ENCODE results near the gene SLC39A2.
"Not testable (repeated sequence)": the region's sequence is repeated elsewhere in the genome, so short reads cannot be mapped to it uniquely, and the experiment has no call there.

Gene SLC39A2

GRCh38 chr14:20997115-20997514 is 2.0 kb upstream of the SLC39A2 start:
- ChIA-PET CTCF (interaction anchor here (0.5 to 3.5 kb wide), 4 partner anchors 18 to 123 kb away, joined by 3 to 26 read pairs (median 5); no protein-coding TSS in a partner anchor), POLR2A (interaction anchor here (0.8 to 2.4 kb wide), 3 partner anchors 18 to 43 kb away, joined by 4 to 15 read pairs (median 4); no protein-coding TSS in a partner anchor)

DNA sequence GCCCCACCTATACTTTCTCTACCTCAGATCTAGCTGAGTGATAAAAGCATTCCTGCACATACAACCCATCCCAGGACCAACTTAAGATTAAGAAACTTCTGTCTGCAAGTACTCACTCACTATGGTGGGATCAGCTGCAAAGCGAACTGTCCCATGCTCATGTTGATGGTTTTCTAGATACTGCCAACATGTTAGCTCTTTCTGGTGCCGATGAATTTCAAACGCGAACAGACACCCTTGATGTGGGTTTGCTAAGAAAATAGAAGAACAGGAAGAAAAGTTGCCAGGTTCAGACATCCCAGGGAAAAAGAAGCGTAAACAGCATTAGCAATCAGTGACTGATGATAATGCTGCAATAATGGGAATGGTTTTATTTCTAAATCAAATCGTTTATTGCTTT is 1.5 kb upstream of the SLC39A2 start:
- TF ChIP-seq L3MBTL2 (conservative IDR thresholded peaks at IDR 0.05) (no peak), ELF4 (IDR thresholded peaks at IDR 0.05) (no peak), NFRKB (IDR thresholded peaks at IDR 0.05) (no peak), ZNF384 (IDR thresholded peaks at IDR 0.05) (no peak), BHLHE40 (IDR thresholded peaks at IDR 0.05; ENCODE audit: borderline replicate concordance) (no peak), PKNOX1 (IDR thresholded peaks at IDR 0.05) (no peak), FOXA1 (IDR thresholded peaks at IDR 0.05) (no peak), ARNT (IDR thresholded peaks at IDR 0.05) (no peak), CTBP1 (IDR thresholded peaks at IDR 0.05; ENCODE audit: borderline replicate concordance) (no peak), SUZ12 (IDR thresholded peaks at IDR 0.05) (no peak), HDGF (IDR thresholded peaks at IDR 0.05; ENCODE audit: borderline replicate concordance) (no peak), FOXM1 (IDR thresholded peaks at IDR 0.05; ENCODE audit: borderline replicate concordance) (no peak), TARDBP (IDR thresholded peaks at IDR 0.05) (no peak), FOXK2 (IDR thresholded peaks at IDR 0.05) (no peak), SP1 (IDR thresholded peaks at IDR 0.05) (no peak), LEF1 (IDR thresholded peaks at IDR 0.05; ENCODE audit: borderline replicate concordance) (no peak)
- ChIA-PET CTCF (interaction anchor here (0.5 to 3.5 kb wide), 5 partner anchors 17 to 124 kb away, joined by 3 to 26 read pairs (median 4); no protein-coding TSS in a partner anchor), POLR2A (interaction anchor here (0.7 to 2.4 kb wide), 3 partner anchors 17 to 74 kb away, joined by 3 to 15 read pairs (median 4); no protein-coding TSS in a partner anchor)
- DNase-seq (ENCODE audit: extremely low spot score) = no peak

More at GRCh38 chr14:20997115-20997514, 2.0 kb upstream of the SLC39A2 start:
- no peak for DNase-seq (ENCODE audit: extremely low spot score)
- TF ChIP-seq SP1 (IDR thresholded peaks at IDR 0.05) = no peak

- TF ChIP-seq ZNF384 (IDR thresholded peaks at IDR 0.05) (no peak), PKNOX1 (IDR thresholded peaks at IDR 0.05) (no peak), TARDBP (IDR thresholded peaks at IDR 0.05) (no peak), SP1 (IDR thresholded peaks at IDR 0.05) (no peak), NFRKB (IDR thresholded peaks at IDR 0.05) (no peak), BHLHE40 (IDR thresholded peaks at IDR 0.05; ENCODE audit: borderline replicate concordance) (no peak), L3MBTL2 (conservative IDR thresholded peaks at IDR 0.05) (no peak), CTBP1 (IDR thresholded peaks at IDR 0.05; ENCODE audit: borderline replicate concordance) (no peak), SUZ12 (IDR thresholded peaks at IDR 0.05) (no peak), FOXA1 (IDR thresholded peaks at IDR 0.05) (no peak), ELF4 (IDR thresholded peaks at IDR 0.05) (no peak), ARNT (IDR thresholded peaks at IDR 0.05) (no peak)
- CTCF ChIA-PET = interaction anchor here (1.1 to 3.5 kb wide), 5 partner anchors 17 to 96 kb away, joined by 3 to 26 read pairs (median 4); no protein-coding TSS in a partner anchor
Observed at GRCh38 chr14:20998139-20998538, 954 bp upstream of the SLC39A2 start.

DNA sequence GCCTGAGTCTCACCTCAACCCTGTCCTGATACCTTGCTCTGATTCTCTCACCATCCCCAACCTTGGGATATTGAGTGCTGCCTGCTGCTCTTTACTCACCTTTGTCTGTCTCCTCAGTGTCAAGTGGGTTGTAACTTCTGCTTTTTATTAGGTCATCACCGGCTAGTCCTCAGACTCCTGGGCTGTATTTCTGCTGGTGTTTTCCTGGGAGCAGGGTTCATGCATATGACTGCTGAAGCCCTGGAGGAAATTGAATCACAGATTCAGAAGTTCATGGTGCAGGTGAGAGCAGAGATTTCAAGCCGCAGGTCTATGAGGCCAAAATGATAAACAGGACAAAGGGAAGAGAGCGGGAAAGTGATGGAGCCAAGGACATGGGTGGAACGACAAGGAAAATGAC is 498 bp downstream of the SLC39A2 start:
- CTCF ChIA-PET = interaction anchor here (0.9 to 3.5 kb wide), 5 partner anchors 9 to 93 kb away, joined by 3 to 26 read pairs (median 3); no protein-coding TSS in a partner anchor
- POLR2A ChIA-PET = interaction anchor here (0.6 to 2.4 kb wide), 2 partner anchors 28 to 29 kb away, joined by 3 to 15 read pairs; no protein-coding TSS in a partner anchor
- TF ChIP-seq L3MBTL2 (conservative IDR thresholded peaks at IDR 0.05) = no peak
- TF ChIP-seq SUZ12 (IDR thresholded peaks at IDR 0.05) = no peak
- no peak for TF ChIP-seq HDGF (IDR thresholded peaks at IDR 0.05; ENCODE audit: borderline replicate concordance)
- TF ChIP-seq LEF1 (IDR thresholded peaks at IDR 0.05; ENCODE audit: borderline replicate concordance) = no peak
- TF ChIP-seq PKNOX1 (IDR thresholded peaks at IDR 0.05) = no peak
- TF ChIP-seq CTBP1 (IDR thresholded peaks at IDR 0.05; ENCODE audit: borderline replicate concordance) = no peak
- no peak for TF ChIP-seq ARNT (IDR thresholded peaks at IDR 0.05)
- no peak for TF ChIP-seq BHLHE40 (IDR thresholded peaks at IDR 0.05; ENCODE audit: borderline replicate concordance)
- no peak for TF ChIP-seq FOXM1 (IDR thresholded peaks at IDR 0.05; ENCODE audit: borderline replicate concordance)
- no peak for TF ChIP-seq NFRKB (IDR thresholded peaks at IDR 0.05)
- no peak for TF ChIP-seq SP1 (IDR thresholded peaks at IDR 0.05)
- no peak for TF ChIP-seq FOXA1 (IDR thresholded peaks at IDR 0.05)
- no peak for TF ChIP-seq TARDBP (IDR thresholded peaks at IDR 0.05)
- no peak for DNase-seq (ENCODE audit: extremely low spot score)

More at GRCh38 chr14:20998139-20998538, 954 bp upstream of the SLC39A2 start:
- no peak for DNase-seq (ENCODE audit: extremely low spot score)
- POLR2A ChIA-PET = interaction anchor here (0.7 to 2.4 kb wide), 3 partner anchors 17 to 73 kb away, joined by 3 to 15 read pairs (median 4); no protein-coding TSS in a partner anchor

DNA sequence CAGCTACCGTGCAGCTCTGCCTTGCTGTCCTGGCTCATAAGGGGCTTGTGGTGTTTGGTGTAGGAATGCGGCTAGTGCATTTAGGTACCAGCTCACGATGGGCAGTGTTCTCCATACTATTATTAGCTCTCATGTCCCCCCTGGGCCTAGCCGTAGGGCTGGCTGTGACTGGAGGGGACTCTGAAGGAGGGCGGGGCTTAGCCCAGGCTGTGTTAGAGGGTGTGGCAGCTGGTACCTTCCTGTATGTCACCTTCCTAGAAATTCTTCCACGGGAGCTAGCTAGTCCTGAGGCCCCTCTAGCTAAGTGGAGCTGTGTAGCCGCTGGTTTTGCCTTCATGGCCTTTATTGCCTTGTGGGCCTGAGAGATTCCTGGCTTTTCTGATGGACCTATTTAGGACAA is 2.1 kb downstream of the SLC39A2 start:
- no peak for TF ChIP-seq SP1 (IDR thresholded peaks at IDR 0.05)
- no peak for TF ChIP-seq NFRKB (IDR thresholded peaks at IDR 0.05)
- no peak for TF ChIP-seq LEF1 (IDR thresholded peaks at IDR 0.05; ENCODE audit: borderline replicate concordance)
- no peak for TF ChIP-seq TARDBP (IDR thresholded peaks at IDR 0.05)
- TF ChIP-seq ELF4 (IDR thresholded peaks at IDR 0.05) = no peak
- CTCF ChIA-PET = interaction anchor here (1.3 kb wide), 1 partner anchor 14 kb away, joined by 6 read pairs; no protein-coding TSS in a partner anchor
- POLR2A ChIA-PET = no interaction called here
- no peak for DNase-seq (ENCODE audit: extremely low spot score)

DNA sequence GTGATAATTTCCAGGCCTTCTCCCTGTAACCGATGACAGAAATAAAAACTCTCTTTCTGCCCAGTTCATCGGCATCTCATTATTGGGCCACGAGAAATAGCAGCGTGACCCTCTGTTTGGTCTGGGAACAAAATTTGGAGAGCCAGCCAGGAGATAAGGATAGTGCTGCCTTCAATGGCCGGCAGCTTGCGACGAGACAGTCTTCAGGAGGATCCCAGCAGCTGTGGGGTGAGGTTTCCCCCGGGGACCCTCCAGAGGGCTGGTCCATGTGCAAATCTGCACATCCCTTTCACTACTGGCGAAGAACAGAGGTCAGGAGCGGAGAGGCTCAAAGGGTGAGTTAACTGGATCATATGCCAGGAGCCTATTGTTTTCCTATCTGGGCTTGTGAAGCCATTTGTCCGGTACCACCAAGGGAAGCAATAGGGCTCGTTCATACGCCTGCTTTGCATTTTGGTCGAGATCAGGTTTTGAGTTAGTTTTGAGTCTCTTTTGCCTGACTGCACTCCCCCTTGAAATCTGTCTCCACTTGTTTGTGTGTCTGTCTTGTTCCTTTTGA is 4.8 kb downstream of the SLC39A2 start:
- ChIA-PET POLR2A (no interaction called here), CTCF (interaction anchor here (1.1 to 2.9 kb wide), 5 partner anchors 11 to 137 kb away, joined by 3 to 18 read pairs (median 5); partner anchors contain the start of gene ARHGEF40)
- TF ChIP-seq SUZ12 (IDR thresholded peaks at IDR 0.05) (no peak), LEF1 (IDR thresholded peaks at IDR 0.05; ENCODE audit: borderline replicate concordance) (no peak), PKNOX1 (IDR thresholded peaks at IDR 0.05) (no peak), BHLHE40 (IDR thresholded peaks at IDR 0.05; ENCODE audit: borderline replicate concordance) (no peak), TARDBP (IDR thresholded peaks at IDR 0.05) (no peak), ARNT (IDR thresholded peaks at IDR 0.05) (no peak), CTBP1 (IDR thresholded peaks at IDR 0.05; ENCODE audit: borderline replicate concordance) (no peak), HDGF (IDR thresholded peaks at IDR 0.05; ENCODE audit: borderline replicate concordance) (no peak), ZNF384 (IDR thresholded peaks at IDR 0.05) (no peak), NFRKB (IDR thresholded peaks at IDR 0.05) (no peak), SP1 (IDR thresholded peaks at IDR 0.05) (no peak), FOXA1 (IDR thresholded peaks at IDR 0.05) (no peak), ELF4 (IDR thresholded peaks at IDR 0.05) (no peak), FOXK2 (IDR thresholded peaks at IDR 0.05) (no peak), L3MBTL2 (conservative IDR thresholded peaks at IDR 0.05) (no peak), FOXM1 (IDR thresholded peaks at IDR 0.05; ENCODE audit: borderline replicate concordance) (no peak)
- DNase-seq (ENCODE audit: extremely low spot score) = no peak

GRCh38 chr14:21009721-21010120 is 10.6 kb downstream of the SLC39A2 start:
- CTCF ChIA-PET = interaction anchor here (1.6 kb wide), 1 partner anchor 30 kb away, joined by 4 read pairs; no protein-coding TSS in a partner anchor
- POLR2A ChIA-PET; DNase-seq (ENCODE audit: extremely low spot score): not testable (repeated sequence)
